Thoracic aorta (tissue), 2 donors: ENCODE measurements around the gene ZNF154. TPM values are rescaled to one million over a fixed set of nuclear protein-coding genes. Genes with fewer than 3 reads are reported as not detected.

Source experiments
- ATAC-seq: fragments of 150-250 bp; one replicate; pipeline ENCODE4 v1.8.0; 2017; ENCODE audit warnings: low read depth; ENCODE audit not compliant: insufficient number of reproducible peaks, low FRiP score
- DNase-seq: peaks from one replicate; pipeline ENCODE4 v3.0.0-alpha.2; 2020; ENCODE audit warnings: low spot score
- H3K27ac ChIP-seq, 2 donors: fragments of 200-600 bp; sonication (generic); 1 replicate in 1 of 2; 2 replicates in 1 of 2; pipeline ENCODE4 v1.5.1; 2016; ENCODE audit warnings: mild to moderate bottlenecking in 2 of 2, moderate library complexity in 2 of 2
- H3K27me3 ChIP-seq: fragments of 200-600 bp; sonication (generic); replicated peaks from 2 replicates; pipeline ENCODE4 v1.6.0; 2016; ENCODE audit warnings: mild to moderate bottlenecking; ENCODE audit not compliant: insufficient read depth
- H3K36me3 ChIP-seq: fragments of 200-600 bp; sonication (generic); one replicate; pipeline ENCODE4 v1.5.1; 2016
- H3K4me1 ChIP-seq, 2 donors: fragments of 200-600 bp; sonication (generic); 1 replicate in 1 of 2; 2 replicates in 1 of 2; pipeline versions ENCODE4 v1.5.1 to v1.6.0; 2016; ENCODE audit warnings: low read depth in 2 of 2, mild to moderate bottlenecking in 1 of 2; ENCODE audit not compliant: control insufficient read depth in 1 of 2
- H3K4me3 ChIP-seq: fragments of 200-600 bp; sonication (generic); 2 replicates; pipeline ENCODE4 v1.5.1; 2016; ENCODE audit warnings: mild to moderate bottlenecking
- H3K9me3 ChIP-seq: fragments of 200-600 bp; sonication (generic); 2 replicates; pipeline ENCODE4 v1.5.1; 2016
- CTCF ChIP-seq: fragments of 200-600 bp; sonication (generic); IDR thresholded peaks from one replicate; pipeline ENCODE4 v1.5.1; 2019; ENCODE audit warnings: antibody characterized with exemption
- total RNA-seq, 2 donors: library from RNA; depleted of rRNA; stranded (reverse); fragments of >200 nt; gene quantifications; one replicate each; pipeline versions ENCODE4 v1.1.0 to v1.2.3, GENCODE V29; 2016

ZNF154 gene
- total RNA-seq, 2 donors from 2014 or later, result 3.0 to 3.2 TPM

- H3K27ac ChIP-seq, result no peak overlapping the region
- no peaks in the 10 kb centered on the region for H3K4me1 ChIP-seq
- no peak overlapping the region for H3K4me3 ChIP-seq
- TF ChIP-seq CTCF, result no peak
- no peak for ATAC-seq
- H3K9me3 ChIP-seq, result no peaks in the 10 kb centered on the region
- no peaks in the 10 kb centered on the region for H3K36me3 ChIP-seq
- DNase-seq, result no peak
- H3K27me3 ChIP-seq, result no peaks in the 10 kb centered on the region
Measured at GRCh38 chr19:57653689-57654088, 55.3 kb downstream of the ZNF154 start.

- Histone ChIP-seq H3K4me1 (no peaks in the 10 kb centered on the region), H3K27ac (no peak overlapping the region), H3K4me3 (no peak overlapping the region), H3K9me3 (no peaks in the 10 kb centered on the region), H3K27me3 (no peaks in the 10 kb centered on the region), H3K36me3 (no peaks in the 10 kb centered on the region)
- ATAC-seq, result no peak
- TF ChIP-seq CTCF, result no peak
- no peak for DNase-seq
Measured at GRCh38 chr19:57651654-57651996, 57.4 kb downstream of the ZNF154 start.

- H3K27me3 ChIP-seq, result no peaks in the 10 kb centered on the region
- peaks cover 12% of the 10 kb centered on the region for H3K9me3 ChIP-seq
- no peak for DNase-seq
- H3K36me3 ChIP-seq, result no peaks in the 10 kb centered on the region
- no peaks in the 10 kb centered on the region for H3K4me1 ChIP-seq
- H3K4me3 ChIP-seq, result no peak overlapping the region
- ATAC-seq, result no peak
- no peak overlapping the region for H3K27ac ChIP-seq
- TF ChIP-seq CTCF, result no peak
Measured at GRCh38 chr19:57648331-57649003, 60.5 kb downstream of the ZNF154 start.

Other genes with a start within 250 kb of the ZNF154 start
- 1 to 10 TPM; 2.7 to 6.6 TPM for gene ZNF772, start 231.6 kb downstream of the ZNF154 start, total RNA-seq
- gene ZNF419, start 221.5 kb downstream of the ZNF154 start, total RNA-seq, result 10 to 100 TPM; 11.6 to 13.1 TPM
- gene ZNF773, start 209.3 kb downstream of the ZNF154 start, total RNA-seq, result 1 to 10 TPM; 4.3 to 9.5 TPM
- gene ZNF549, start 181.8 kb downstream of the ZNF154 start, total RNA-seq, result 1 to 10 TPM; 5.7 to 8.3 TPM
- 1 to 10 TPM; 6.3 to 6.5 TPM for gene ZNF550, start 149.3 kb downstream of the ZNF154 start, total RNA-seq
- gene ZNF416, start 130.3 kb downstream of the ZNF154 start, total RNA-seq, result 1 to 10 TPM; 1.6 to 4.1 TPM
- gene ZIK1, start 125.1 kb downstream of the ZNF154 start, total RNA-seq, result 10 to 100 TPM in 1 of 2 donors, 1 to 10 TPM in 1; 5.4 to 29.2 TPM
- 1 to 10 TPM; 3.8 to 7.4 TPM for gene ZNF530, start 109.3 kb downstream of the ZNF154 start, total RNA-seq
- 10 to 100 TPM; 18.4 to 43.7 TPM for gene ZNF134, start 95.0 kb downstream of the ZNF154 start, total RNA-seq
- 10 to 100 TPM; 12.5 to 15.7 TPM for gene ZNF211, start 76.0 kb downstream of the ZNF154 start, total RNA-seq
- not detected for gene ZSCAN4, start 40.3 kb downstream of the ZNF154 start, total RNA-seq
- 10 to 100 TPM in 1 of 2 donors, 1 to 10 TPM in 1; 6.6 to 10.7 TPM for gene ZNF551, start 27.2 kb downstream of the ZNF154 start, total RNA-seq
- gene ZNF671, start 18.4 kb upstream of the ZNF154 start, total RNA-seq, result 1 to 10 TPM; 3.1 to 3.5 TPM
- gene ZNF776, start 37.6 kb upstream of the ZNF154 start, total RNA-seq, result 10 to 100 TPM in 1 of 2 donors, 1 to 10 TPM in 1; 7.8 to 24.0 TPM
- 10 to 100 TPM in 1 of 2 donors, 1 to 10 TPM in 1; 8.7 to 15.4 TPM for gene ZNF586, start 60.5 kb upstream of the ZNF154 start, total RNA-seq
- gene ZNF552, start 105.7 kb upstream of the ZNF154 start, total RNA-seq, result 10 to 100 TPM in 1 of 2 donors, 1 to 10 TPM in 1; 9.6 to 23.9 TPM
- 10 to 100 TPM; 11.9 to 35.8 TPM for gene ZNF587B, start 121.1 kb upstream of the ZNF154 start, total RNA-seq
- gene ZNF587, start 140.7 kb upstream of the ZNF154 start, total RNA-seq, result 10 to 100 TPM; 18.3 to 29.7 TPM
- 10 to 100 TPM; 10.9 to 12.7 TPM for gene ZNF814, start 179.8 kb upstream of the ZNF154 start, total RNA-seq
- 10 to 100 TPM; 12.6 to 17.6 TPM for gene ZNF417, start 207.4 kb upstream of the ZNF154 start, total RNA-seq
- 1 to 10 TPM; 3.2 to 6.1 TPM for gene ZNF418, start 226.2 kb upstream of the ZNF154 start, total RNA-seq
- gene ZNF256, start 238.5 kb upstream of the ZNF154 start, total RNA-seq, result 1 to 10 TPM; 1.4 to 7.6 TPM